B cell (primary cell): ENCODE data around the gene CCDC192. TPM values are rescaled to one million over a fixed set of nuclear protein-coding genes. Genes with fewer than 3 reads are reported as not detected.

Experiments used
- ATAC-seq: fragments of 200-7000 bp; cut with Tn5 transposase; one replicate; pipeline ENCODE4 v1.10.0; 2021; ENCODE audit warnings: low read depth, mild to moderate bottlenecking, moderate number of reproducible peaks, moderate library complexity
- CTCF ChIA-PET: fragments of 350-600 bp; sonication (Branson Sonifier 250); formaldehyde crosslinking; loops from one replicate; lab custom pipeline; 2021; ENCODE audit warnings: antibody characterized with exemption, inconsistent platforms; lab: Charles Lee
- POLR2A ChIA-PET: fragments of 350-600 bp; sonication (Branson Sonifier 250); formaldehyde crosslinking; loops from one replicate; lab custom pipeline; 2021; ENCODE audit warnings: antibody characterized with exemption; lab: Charles Lee
- DNase-seq: peaks from one replicate; pipeline ENCODE4 v3.0.0; 2013
- H2AFZ ChIP-seq: 2 replicates; pipeline ENCODE4 v1.6.1; 2012; ENCODE audit warnings: mild to moderate bottlenecking, low read depth, low read length; ENCODE audit not compliant: insufficient read depth, poor library complexity, severe bottlenecking
- H3K27ac ChIP-seq, 2 donors: 1 replicate in 1 of 2; 2 replicates in 1 of 2; pipeline ENCODE4 v1.5.1; 2012 to 2013; ENCODE audit warnings: low read length in 2 of 2, mild to moderate bottlenecking in 2 of 2, moderate library complexity in 1 of 2
- H3K27me3 ChIP-seq, 4 experiments: fragments of 200-600 bp in 1 of 4; sonication (generic) in 1 of 4; replicated peaks in 1 of 4; 1 replicate in 2 of 4; 2 replicates in 2 of 4; pipeline versions ENCODE4 v1.6.1 to v1.7.0; 2013 to 2016; ENCODE audit warnings: low read length in 3 of 4, mild to moderate bottlenecking in 2 of 4, mixed read lengths in 1 of 4, moderate library complexity in 1 of 4; ENCODE audit not compliant: insufficient read depth in 4 of 4, control insufficient read depth in 3 of 4; ENCODE audit errors: control extremely low read depth in 1 of 4
- H3K36me3 ChIP-seq, 2 experiments: replicated peaks in 1 of 2; 1 replicate in 1 of 2; 2 replicates in 1 of 2; pipeline versions ENCODE4 v1.6.1 to v1.7.1; 2013; ENCODE audit warnings: low read length in 1 of 2; ENCODE audit not compliant: insufficient read depth in 2 of 2, control insufficient read depth in 1 of 2; ENCODE audit errors: control extremely low read depth in 1 of 2, extremely low read depth in 1 of 2
- H3K4me1 ChIP-seq, 2 donors: fragments of 200-600 bp in 1 of 2; sonication (generic) in 1 of 2; 1 replicate in 1 of 2; 2 replicates in 1 of 2; pipeline versions ENCODE4 v1.5.1 to v1.6.1; 2013 to 2017; ENCODE audit warnings: low read length in 2 of 2; ENCODE audit not compliant: control insufficient read depth in 2 of 2, insufficient read depth in 2 of 2
- H3K4me2 ChIP-seq: replicated peaks from 2 replicates; pipeline ENCODE3; 2012; ENCODE audit warnings: mild to moderate bottlenecking, low read depth, low read length; ENCODE audit not compliant: poor library complexity, severe bottlenecking
- H3K4me3 ChIP-seq, 5 experiments: fragments of 200-600 bp in 1 of 5; sonication (generic) in 1 of 5; 1 replicate in 3 of 5; 2 replicates in 2 of 5; pipeline versions ENCODE4 v1.5.1 to v1.7.0; 2011 to 2016; ENCODE audit warnings: low read length in 4 of 5, mild to moderate bottlenecking in 4 of 5, low read depth in 2 of 5, control low read depth in 1 of 5, moderate library complexity in 1 of 5; ENCODE audit not compliant: insufficient read depth in 1 of 5; ENCODE audit errors: control extremely low read depth in 1 of 5, extremely low read depth in 1 of 5
- H3K79me2 ChIP-seq: fragments of 200-600 bp; sonication (generic); one replicate; pipeline ENCODE4 v1.6.0; 2016; ENCODE audit warnings: low read length; ENCODE audit not compliant: control insufficient read depth, insufficient read depth
- H3K9ac ChIP-seq: fragments of 200-600 bp; sonication (generic); 2 replicates; pipeline ENCODE4 v1.6.1; 2017; ENCODE audit warnings: mild to moderate bottlenecking, low read length, moderate library complexity
- H3K9me3 ChIP-seq, 3 donors: one replicate each; pipeline versions ENCODE4 v1.6.1 to v1.7.1; 2013; ENCODE audit warnings: low read length in 2 of 3; ENCODE audit not compliant: control insufficient read depth in 2 of 3, insufficient read depth in 1 of 3; ENCODE audit errors: control extremely low read depth in 1 of 3
- H4K20me1 ChIP-seq: 2 replicates; pipeline ENCODE4 v1.6.0; 2012; ENCODE audit warnings: mild to moderate bottlenecking, low read length; ENCODE audit not compliant: insufficient read depth, control insufficient read depth, poor library complexity, severe bottlenecking
- H3K27ac Mint-ChIP-seq: one replicate; pipeline ENCODE4 v1.8.0; 2021; ENCODE audit warnings: mixed read lengths
- H3K27me3 Mint-ChIP-seq: one replicate; pipeline ENCODE4 v1.8.0; 2021; ENCODE audit warnings: mixed read lengths
- H3K4me1 Mint-ChIP-seq: one replicate; pipeline ENCODE4 v1.8.0; 2021; ENCODE audit warnings: mixed read lengths
- H3K4me3 Mint-ChIP-seq: one replicate; pipeline ENCODE4 v1.8.0; 2021; ENCODE audit warnings: mixed read lengths
- H3K9me3 Mint-ChIP-seq: one replicate; pipeline ENCODE4 v1.8.0; 2022; ENCODE audit warnings: mixed read lengths; ENCODE audit not compliant: insufficient read depth
- CTCF ChIP-seq: fragments of 200-600 bp; IDR thresholded peaks from one replicate; pipeline ENCODE4 v1.8.0; 2022; ENCODE audit warnings: antibody characterized with exemption, mild to moderate bottlenecking
- EZH2 ChIP-seq: IDR thresholded peaks from 2 replicates; pipeline ENCODE4 v1.6.1; 2012; ENCODE audit warnings: borderline replicate concordance, low read depth, mild to moderate bottlenecking, moderate library complexity, low read length; ENCODE audit not compliant: insufficient read depth, poor library complexity, severe bottlenecking
- WGBS: methylation state at CpG from one replicate; pipeline ENCODE4 v1.1.5; 2013; ENCODE audit warnings: missing lambda C conversion rate; ENCODE audit not compliant: insufficient coverage; 5-methylcytosine and 5-hydroxymethylcytosine counted together
- intact Hi-C: fragments of 100-400 bp; cut with micrococcal nuclease; formaldehyde crosslinking; loops from one replicate; pipeline ENCODE4 v1.10.0; 2022
- polyA plus RNA-seq: library from polyadenylated mRNA; depleted of rRNA; stranded (reverse); fragments of >200 nt; gene quantifications from 2 replicates; pipeline ENCODE4 v1.2.3, GENCODE V29; 2012
- total RNA-seq, 2 donors: library from RNA; stranded (reverse); fragments of 120-200 nt in 1 of 2; gene quantifications; 1 replicate in 1 of 2; 2 replicates in 1 of 2; pipeline versions ENCODE4 v1.2.3 to v1.2.4, GENCODE V29; 2013 to 2022

Gene CCDC192
- total and polyA plus RNA-seq, 2 donors (not counting 1 experiment from before 2014, with no cell fraction given), result not detected

GRCh38 chr5:127899214-127899610 lies 196.0 kb downstream of the CCDC192 start:
- Histone ChIP-seq H3K4me2 (no peak overlapping the region), H4K20me1 (no peaks in the 10 kb centered on the region), H2AFZ (no peak overlapping the region), H3K9me3 (no peaks in the 10 kb centered on the region), H3K4me3 (no peak overlapping the region), H3K27me3 (no peaks in the 10 kb centered on the region), H3K27ac (no peak overlapping the region), H3K9ac (no peak overlapping the region), H3K79me2 (no peaks in the 10 kb centered on the region), H3K4me1 (no peaks in the 10 kb centered on the region), H3K36me3 (no peaks in the 10 kb centered on the region)
- ATAC-seq (no peak), DNase-seq (no peak)
- ChIA-PET POLR2A (no interaction called here), CTCF (no interaction called here)
- TF ChIP-seq EZH2 (no peak), CTCF (no peak)
- intact Hi-C loops, result no loop called here
- no CpG with 5 or more reads among the region's 2 CpGs for WGBS
- H3K27ac Mint-ChIP-seq, result no peak overlapping the region
- H3K4me1 Mint-ChIP-seq, result no peaks in the 10 kb centered on the region
- peaks cover 9% of the 10 kb centered on the region for H3K27me3 Mint-ChIP-seq
- H3K9me3 Mint-ChIP-seq, result no peaks in the 10 kb centered on the region
- no peak overlapping the region for H3K4me3 Mint-ChIP-seq

GRCh38 chr5:127906562-127907204 lies 203.5 kb downstream of the CCDC192 start:
- Mint-ChIP-seq H3K4me1 (no peaks in the 10 kb centered on the region), H3K27ac (no peak overlapping the region), H3K9me3 (no peaks in the 10 kb centered on the region), H3K27me3 (peaks cover 3% of the 10 kb centered on the region), H3K4me3 (no peak overlapping the region)
- POLR2A ChIA-PET, result no interaction called here
- Histone ChIP-seq H3K4me3 (no peak overlapping the region), H3K79me2 (no peaks in the 10 kb centered on the region), H3K9me3 (no peaks in the 10 kb centered on the region), H3K9ac (no peak overlapping the region), H2AFZ (no peak overlapping the region), H3K27me3 (no peaks in the 10 kb centered on the region), H3K27ac (no peak overlapping the region), H3K36me3 (no peaks in the 10 kb centered on the region), H3K4me2 (no peak overlapping the region), H3K4me1 (no peaks in the 10 kb centered on the region), H4K20me1 (no peaks in the 10 kb centered on the region)
- CTCF ChIA-PET, result no interaction called here
- ATAC-seq (no peak), DNase-seq (no peak)
- intact Hi-C loops, result no loop called here
- WGBS, result 80% methylated on average over 1 of the region's 2 CpGs
- no peak for TF ChIP-seq EZH2
- no peak for TF ChIP-seq CTCF
